Left ventricle myocardium inferior (tissue), 1 donor: Measurements from ENCODE around the gene TAS2R46. TPM values are rescaled to one million over a fixed set of nuclear protein-coding genes. Genes with fewer than 3 reads are reported as not detected.

Source experiments
- DNase-seq: peaks from one replicate; pipeline ENCODE4 v3.0.0-alpha.2; 2020
- H3K27ac ChIP-seq: fragments of 200-600 bp; replicated peaks from 2 replicates; pipeline ENCODE4 v1.8.0; 2021
- H3K27me3 ChIP-seq: fragments of 200-600 bp; 2 replicates; pipeline ENCODE4 v1.8.0; 2021; ENCODE audit warnings: low read depth
- H3K36me3 ChIP-seq: fragments of 200-600 bp; 2 replicates; pipeline ENCODE4 v1.8.0; 2021
- H3K4me1 ChIP-seq: fragments of 200-600 bp; 2 replicates; pipeline ENCODE4 v1.8.0; 2021
- H3K4me3 ChIP-seq: fragments of 200-600 bp; 2 replicates; pipeline ENCODE4 v1.8.0; 2021; ENCODE audit warnings: mild to moderate bottlenecking, moderate library complexity
- H3K9me3 ChIP-seq: fragments of 200-600 bp; replicated peaks from 2 replicates; pipeline ENCODE4 v1.8.0; 2021
- CTCF ChIP-seq: fragments of 200-600 bp; IDR thresholded peaks from 2 replicates; pipeline ENCODE4 v1.8.0; 2021; ENCODE audit warnings: antibody characterized with exemption, mild to moderate bottlenecking, borderline replicate concordance
- intact Hi-C: fragments of 100-400 bp; cut with micrococcal nuclease; formaldehyde crosslinking; loops from one replicate; pipeline ENCODE4 v1.11.0; 2022
- total RNA-seq: library from RNA; stranded (reverse); fragmentation: NEBNext Ultra II Directional; extraction: Animal tissue kit (Norgen Biotek cat#: 25700); gene quantifications from one replicate; pipeline ENCODE4 v1.2.1, GENCODE V29; 2021
- donor health status: DM: no; HTN: yes; CAD: no; lungs with severe emphysema.

The TAS2R46 gene
- total RNA-seq, 1 donor from 2014 or later, result 0.30 TPM

GRCh38 chr12:11092128-11092527 is 30.0 kb upstream of the TAS2R46 start, which contains the start of gene TAS2R43:
Gene TAS2R43 (minus strand): TSS chr12:11092313. CDS start chr12:11092229, 84 bp downstream.
- Histone ChIP-seq H3K27ac (no peak within 1 kb of the TSS), H3K4me1 (no peaks in the 10 kb centered on the region), H3K27me3 (no peaks in the 10 kb centered on the region), H3K4me3 (no peak within 1 kb of the TSS), H3K36me3 (no peaks in the 10 kb centered on the region), H3K9me3 (no peaks in the 10 kb centered on the region)
- intact Hi-C loops, result no loop called here
- no peak for DNase-seq
- TF ChIP-seq CTCF, result no peak

GRCh38 chr12:11089246-11089645 is 27.2 kb upstream of the TAS2R46 start:
- TF ChIP-seq CTCF, result no peak
- Histone ChIP-seq H3K27ac (no peak overlapping the region), H3K36me3 (no peaks in the 10 kb centered on the region)

GRCh38 chr12:11085419-11085818 is 23.3 kb upstream of the TAS2R46 start:
- Histone ChIP-seq H3K27ac (no peak overlapping the region), H3K4me1 (no peaks in the 10 kb centered on the region), H3K9me3 (no peaks in the 10 kb centered on the region), H3K4me3 (no peak overlapping the region), H3K27me3 (no peaks in the 10 kb centered on the region), H3K36me3 (no peaks in the 10 kb centered on the region)
- intact Hi-C loops, result no loop called here
- TF ChIP-seq CTCF, result no peak
- no peak for DNase-seq

More at GRCh38 chr12:11089246-11089645, 27.2 kb upstream of the TAS2R46 start:
- DNase-seq, result no peak
- H3K9me3 ChIP-seq, result no peaks in the 10 kb centered on the region
- no peak overlapping the region for H3K4me3 ChIP-seq
- intact Hi-C loops, result no loop called here
- H3K27me3 ChIP-seq, result no peaks in the 10 kb centered on the region
- H3K4me1 ChIP-seq, result no peaks in the 10 kb centered on the region

GRCh38 chr12:11081987-11082386 is 19.9 kb upstream of the TAS2R46 start:
- no peak overlapping the region for H3K27ac ChIP-seq
- no peak for TF ChIP-seq CTCF
- intact Hi-C loops, result no loop called here

GRCh38 chr12:11078246-11078645 is 16.2 kb upstream of the TAS2R46 start:
- Histone ChIP-seq H3K4me3 (no peak overlapping the region), H3K4me1 (no peaks in the 10 kb centered on the region), H3K36me3 (no peaks in the 10 kb centered on the region), H3K27me3 (no peaks in the 10 kb centered on the region), H3K27ac (no peak overlapping the region), H3K9me3 (no peaks in the 10 kb centered on the region)
- DNase-seq, result no peak
- intact Hi-C loops, result no loop called here
- TF ChIP-seq CTCF, result no peak

More at GRCh38 chr12:11081987-11082386, 19.9 kb upstream of the TAS2R46 start:
- H3K9me3 ChIP-seq, result no peaks in the 10 kb centered on the region
- no peaks in the 10 kb centered on the region for H3K4me1 ChIP-seq
- no peak for DNase-seq
- no peak overlapping the region for H3K4me3 ChIP-seq
- no peaks in the 10 kb centered on the region for H3K27me3 ChIP-seq
- H3K36me3 ChIP-seq, result no peaks in the 10 kb centered on the region
